Ishikawa (cell line): Measurements from ENCODE around the gene COP1.

Source experiments
- CEBPB ChIP-seq: IDR thresholded peaks from 2 replicates; pipeline ENCODE4 v1.6.1; 2012
- CREB1 ChIP-seq: IDR thresholded peaks from 2 replicates; pipeline ENCODE4 v1.6.1; 2012; ENCODE audit warnings: low read depth
- EGR1 ChIP-seq: IDR thresholded peaks from 2 replicates; pipeline ENCODE4 v1.6.1; 2012
- EP300 ChIP-seq: IDR thresholded peaks from 2 replicates; pipeline ENCODE4 v1.6.1; 2012; ENCODE audit warnings: borderline replicate concordance
- FOXM1 ChIP-seq: IDR thresholded peaks from 2 replicates; pipeline ENCODE4 v1.6.1; 2012; ENCODE audit warnings: low read depth, borderline replicate concordance
- MAX ChIP-seq: IDR thresholded peaks from 2 replicates; pipeline ENCODE4 v1.6.1; 2012
- NFIC ChIP-seq: IDR thresholded peaks from 2 replicates; pipeline ENCODE4 v1.6.1; 2012
- RAD21 ChIP-seq: IDR thresholded peaks from 2 replicates; pipeline ENCODE4 v1.6.1; 2012; ENCODE audit warnings: low read depth
- REST ChIP-seq: IDR thresholded peaks from 2 replicates; pipeline ENCODE4 v1.6.1; 2012; ENCODE audit warnings: low read depth, mild to moderate bottlenecking
- TAF1 ChIP-seq: IDR thresholded peaks from 2 replicates; pipeline ENCODE4 v1.6.1; 2012; ENCODE audit warnings: low read depth, mild to moderate bottlenecking
- TCF12 ChIP-seq: IDR thresholded peaks from 2 replicates; pipeline ENCODE4 v1.6.1; 2012; ENCODE audit warnings: low read depth
- TEAD4 ChIP-seq: IDR thresholded peaks from 2 replicates; pipeline ENCODE4 v1.6.1; 2012
- YY1 ChIP-seq: IDR thresholded peaks from 2 replicates; pipeline ENCODE4 v1.6.1; 2012; ENCODE audit warnings: low read depth
- ZBTB7A ChIP-seq: IDR thresholded peaks from 2 replicates; pipeline ENCODE4 v1.6.1; 2012; ENCODE audit warnings: low read depth

- TF ChIP-seq REST (no peak), CREB1 (no peak), MAX (no peak), RAD21 (no peak), TAF1 (no peak), EGR1 (no peak), NFIC (no peak), EP300 (no peak), ZBTB7A (no peak), CEBPB (no peak), FOXM1 (no peak), YY1 (no peak), TCF12 (no peak), TEAD4 (no peak)
Observed at GRCh38 chr1:175920381-175920780, 286.7 kb downstream of the COP1 start.
